GM12874 (cell line): Measurements from ENCODE around the gene SGK1.
A peak's percentile ranks its signal among the peaks of the same experiment; 100 is the strongest.

Experiments
- TF ChIP-seq, protein P1 (sequence below): IDR thresholded peaks from 2 replicates; pipeline ENCODE4 v1.5.1; 2011; ENCODE audit warnings: low read depth, mild to moderate bottlenecking, control low read depth, low read length, moderate library complexity; ENCODE audit not compliant: insufficient read depth

SGK1 gene

DNA sequence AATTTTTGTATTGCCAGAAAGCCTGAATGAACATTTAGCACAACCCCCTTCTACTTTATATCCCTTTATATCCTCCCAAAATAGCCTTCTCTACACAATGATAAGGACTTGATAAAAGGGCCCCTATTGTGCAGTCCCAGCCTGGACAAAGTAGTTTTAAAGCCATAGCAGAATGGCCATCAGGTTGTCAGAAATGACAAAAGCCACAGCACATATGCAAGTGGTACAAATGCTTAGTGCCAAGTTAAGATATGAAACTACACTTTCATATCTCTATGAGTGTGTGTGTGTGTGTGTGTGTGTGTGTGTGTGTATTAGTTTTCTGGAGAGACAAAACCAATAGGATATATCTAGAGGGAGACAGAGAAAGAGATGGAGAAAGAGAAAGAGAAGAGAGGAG, 132.6 kb downstream of the SGK1 start:
- TF ChIP-seq, protein P1, sequence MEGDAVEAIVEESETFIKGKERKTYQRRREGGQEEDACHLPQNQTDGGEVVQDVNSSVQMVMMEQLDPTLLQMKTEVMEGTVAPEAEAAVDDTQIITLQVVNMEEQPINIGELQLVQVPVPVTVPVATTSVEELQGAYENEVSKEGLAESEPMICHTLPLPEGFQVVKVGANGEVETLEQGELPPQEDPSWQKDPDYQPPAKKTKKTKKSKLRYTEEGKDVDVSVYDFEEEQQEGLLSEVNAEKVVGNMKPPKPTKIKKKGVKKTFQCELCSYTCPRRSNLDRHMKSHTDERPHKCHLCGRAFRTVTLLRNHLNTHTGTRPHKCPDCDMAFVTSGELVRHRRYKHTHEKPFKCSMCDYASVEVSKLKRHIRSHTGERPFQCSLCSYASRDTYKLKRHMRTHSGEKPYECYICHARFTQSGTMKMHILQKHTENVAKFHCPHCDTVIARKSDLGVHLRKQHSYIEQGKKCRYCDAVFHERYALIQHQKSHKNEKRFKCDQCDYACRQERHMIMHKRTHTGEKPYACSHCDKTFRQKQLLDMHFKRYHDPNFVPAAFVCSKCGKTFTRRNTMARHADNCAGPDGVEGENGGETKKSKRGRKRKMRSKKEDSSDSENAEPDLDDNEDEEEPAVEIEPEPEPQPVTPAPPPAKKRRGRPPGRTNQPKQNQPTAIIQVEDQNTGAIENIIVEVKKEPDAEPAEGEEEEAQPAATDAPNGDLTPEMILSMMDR, result no peak

DNA sequence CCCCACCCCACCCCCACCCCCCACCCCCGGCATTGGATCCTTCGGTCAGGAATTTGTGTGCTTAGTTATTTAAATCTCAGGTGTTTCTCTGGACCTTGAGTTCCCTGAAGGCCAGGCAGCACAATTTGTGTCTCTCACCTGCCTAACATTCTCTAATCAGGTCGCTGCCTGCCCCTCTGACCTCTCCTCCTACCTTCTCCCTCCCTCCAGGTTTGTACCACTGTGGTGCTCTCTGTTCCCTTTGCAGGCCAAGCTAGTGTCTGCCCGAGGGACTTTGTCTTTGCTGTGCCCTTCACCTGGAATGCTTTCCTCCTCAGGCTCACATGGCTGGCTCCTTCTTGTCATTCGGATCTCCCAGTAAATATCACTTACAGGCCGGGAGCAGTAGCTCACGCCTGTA, 134.1 kb downstream of the SGK1 start:
- TF ChIP-seq, protein P1, result no peak

DNA sequence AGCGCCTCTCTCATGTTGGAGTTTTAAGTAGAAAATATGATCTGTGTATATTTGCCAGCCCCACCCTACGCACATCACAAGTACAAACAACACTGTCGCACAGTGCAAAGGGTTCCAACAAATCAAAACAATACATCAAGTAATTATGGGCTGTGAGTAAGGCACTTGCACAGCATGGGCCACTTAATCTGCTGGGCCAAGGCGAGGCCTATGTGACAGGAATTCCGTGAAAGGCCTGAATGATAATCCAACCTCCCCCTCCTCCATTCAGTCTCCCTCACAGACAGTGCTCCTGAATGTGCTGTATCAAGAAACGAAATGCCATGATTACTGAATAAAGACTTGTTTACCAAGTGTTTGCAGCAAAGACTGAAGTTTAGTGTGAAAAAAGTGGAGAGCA, 135.4 kb downstream of the SGK1 start:
- TF ChIP-seq, protein P1, result no peak

DNA sequence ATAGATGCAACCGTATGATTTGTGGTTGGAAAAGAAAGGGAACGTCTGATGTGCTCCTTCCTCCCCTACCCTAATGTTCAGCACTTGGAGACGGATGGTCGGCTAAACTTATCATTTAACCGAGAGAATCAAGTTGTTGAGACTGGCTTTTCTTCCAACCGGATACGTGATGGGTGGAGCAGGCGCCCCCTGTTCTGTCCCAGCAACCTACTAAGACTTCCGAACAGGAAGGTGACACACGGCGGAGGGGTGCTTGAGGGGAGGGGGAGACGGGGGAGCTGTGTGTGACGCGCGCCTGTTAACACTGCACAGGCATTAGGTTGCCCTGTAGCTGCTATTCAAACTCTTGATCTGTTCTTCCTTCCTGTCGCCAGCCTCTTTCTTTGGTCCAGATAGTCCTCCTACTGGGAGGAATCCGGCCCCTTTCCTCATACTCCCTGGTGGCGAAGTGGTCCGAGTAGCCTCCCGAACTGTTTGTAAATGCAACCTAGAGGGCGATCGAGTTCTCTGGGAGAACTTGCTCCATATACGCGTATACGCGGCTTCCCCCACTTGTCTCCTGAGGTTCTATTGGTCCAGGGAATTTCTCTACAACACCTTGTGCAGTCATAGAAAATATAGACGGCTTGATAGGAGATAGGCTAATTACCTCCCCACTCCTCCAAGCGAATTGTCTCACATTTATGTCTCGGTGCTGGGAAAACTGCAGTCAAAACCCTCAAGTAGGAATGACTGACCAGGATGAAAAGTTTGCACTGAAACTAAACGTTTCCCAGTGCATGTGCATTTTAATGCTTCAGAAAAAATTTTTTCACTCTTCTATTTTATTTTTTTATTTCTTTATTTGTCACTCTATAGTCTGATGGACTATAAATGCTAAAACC, 139.5 kb downstream of the SGK1 start:
- TF ChIP-seq, protein P1, result peak; percentile 60

DNA sequence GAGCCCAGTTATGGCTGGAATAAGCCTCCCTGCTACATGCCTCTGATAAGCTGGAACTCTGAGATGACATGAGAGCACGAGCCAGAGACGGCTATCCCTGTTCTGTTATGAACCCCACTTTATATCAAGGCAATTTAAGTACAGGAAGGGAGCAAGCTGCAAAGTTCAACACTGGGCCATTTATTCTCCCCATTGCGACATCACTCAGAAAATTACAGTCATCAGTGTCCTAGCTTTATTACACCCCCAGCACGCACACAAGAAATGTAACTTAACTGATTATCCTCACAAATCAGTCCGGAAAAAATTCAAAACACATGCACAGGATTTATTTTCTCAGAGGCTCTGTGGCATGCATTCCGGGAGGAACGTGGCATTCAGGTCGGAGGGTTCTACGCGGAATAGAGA, 140.2 kb downstream of the SGK1 start:
- TF ChIP-seq, protein P1, result no peak

DNA sequence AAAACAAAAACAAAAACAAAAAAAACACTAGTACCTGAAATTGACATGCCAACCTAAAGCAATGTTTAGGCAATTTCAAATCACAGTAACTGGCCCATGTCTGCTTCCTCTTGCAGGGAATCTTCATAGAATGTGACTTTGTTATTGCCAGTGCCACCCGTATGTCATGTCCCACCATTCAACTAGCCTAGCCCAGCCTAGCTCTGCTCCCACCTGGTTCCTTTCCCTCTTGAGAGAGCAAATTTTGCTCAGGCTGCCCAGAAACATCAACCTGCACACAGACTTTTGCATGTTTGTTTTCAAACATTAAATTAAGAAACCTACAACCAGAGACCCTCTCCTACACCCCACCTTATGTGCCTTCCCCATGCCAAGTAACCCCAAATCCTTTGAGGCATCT, 140.7 kb downstream of the SGK1 start:
- TF ChIP-seq, protein P1, result no peak

DNA sequence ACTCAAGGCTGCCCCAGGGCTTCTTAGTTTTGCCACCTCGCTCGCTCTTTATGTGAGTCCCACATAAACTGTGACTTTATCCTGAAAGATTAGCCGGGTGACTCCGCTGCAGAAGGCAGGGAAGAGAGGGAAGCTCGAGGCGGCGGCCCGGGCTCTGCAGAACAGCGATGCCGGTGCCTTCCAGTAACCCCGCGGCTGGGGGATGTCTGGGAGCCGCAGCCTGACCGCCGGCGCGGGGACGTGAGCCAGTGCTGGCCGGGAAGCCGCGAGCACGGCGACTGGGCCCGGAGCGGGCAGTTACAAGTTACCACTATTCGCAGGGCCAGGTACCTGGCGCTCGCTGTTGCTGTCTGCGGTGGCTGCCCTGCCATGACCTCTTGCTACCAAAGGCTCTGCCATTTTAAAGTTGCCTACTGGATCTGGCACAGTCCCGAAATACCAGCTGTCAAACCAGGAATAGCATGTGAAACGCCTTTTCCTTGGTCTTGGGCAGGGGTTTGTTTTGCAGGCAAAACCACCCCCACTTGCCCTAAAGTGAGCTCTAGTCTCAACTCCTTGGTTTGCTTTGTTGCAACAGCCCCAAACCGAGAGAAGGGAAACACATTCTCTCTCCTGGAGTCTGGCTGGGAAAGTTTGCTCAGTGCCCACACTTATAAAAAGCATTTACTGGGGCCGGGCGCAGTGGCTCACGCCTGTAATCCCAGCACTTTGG, 141.5 kb downstream of the SGK1 start:
- TF ChIP-seq, protein P1, result no peak
